Measurements from ENCODE around the gene HSDL1.
"Not testable (repeated sequence)": the region's sequence is repeated elsewhere in the genome, so short reads cannot be mapped to it uniquely, and the experiment has no call there.

HSDL1 gene

GRCh38 chr16:84121007-84121406, 24.0 kb downstream of the HSDL1 start:
- no peak for TF ChIP-seq CTCF (IDR thresholded peaks at IDR 0.05; ENCODE audit: low read depth, low read length)
- no peak for DNase-seq (ENCODE audit: extremely low read depth, low read depth)

GRCh38 chr16:84120023-84120422, 25.0 kb downstream of the HSDL1 start:
- no peak for TF ChIP-seq CTCF (IDR thresholded peaks at IDR 0.05; ENCODE audit: low read depth, low read length)
- DNase-seq (ENCODE audit: extremely low read depth, low read depth) = no peak

GRCh38 chr16:84119368-84119767, 25.6 kb downstream of the HSDL1 start:
- DNase-seq (ENCODE audit: extremely low read depth, low read depth) = no peak
- TF ChIP-seq CTCF (IDR thresholded peaks at IDR 0.05; ENCODE audit: low read depth, low read length) = no peak

GRCh38 chr16:84118315-84118714, 26.7 kb downstream of the HSDL1 start:
- not testable (repeated sequence) for DNase-seq (ENCODE audit: extremely low read depth, low read depth)

GRCh38 chr16:84117494-84117843, 27.5 kb downstream of the HSDL1 start:
- DNase-seq (ENCODE audit: extremely low read depth, low read depth) = no peak
- TF ChIP-seq CTCF (IDR thresholded peaks at IDR 0.05; ENCODE audit: low read depth, low read length) = no peak

GRCh38 chr16:84116720-84117493, 28.1 kb downstream of the HSDL1 start, which contains the start of gene MBTPS1:
Gene MBTPS1, minus strand, starts transcription at chr16:84116942. Its CDS starts 15,159 bp downstream, at chr16:84101783.
- TF ChIP-seq CTCF (IDR thresholded peaks at IDR 0.05; ENCODE audit: low read depth, low read length) = no peak
- peak; percentile 95 for DNase-seq (ENCODE audit: extremely low read depth, low read depth)

GRCh38 chr16:84115919-84116719, 28.9 kb downstream of the HSDL1 start:
- no peak for DNase-seq (ENCODE audit: extremely low read depth, low read depth)

GRCh38 chr16:84111949-84112348, 33.0 kb downstream of the HSDL1 start:
- DNase-seq (ENCODE audit: extremely low read depth, low read depth) = not testable (repeated sequence)

More at GRCh38 chr16:84115919-84116719, 28.9 kb downstream of the HSDL1 start:
- TF ChIP-seq CTCF (IDR thresholded peaks at IDR 0.05; ENCODE audit: low read depth, low read length) = no peak

Data from AG09319 (cell line).